ENCODE measurements around the gene COL8A2. TPM values are rescaled to one million over a fixed set of nuclear protein-coding genes. Genes with fewer than 3 reads are reported as not detected.

Gene COL8A2
- total RNA-seq, 6 experiments from 2014 or later, result 0.18 to 0.74 (median 0.52) TPM

GRCh38 chr1:36137776-36138175, 12.8 kb upstream of the COL8A2 start:
- H3K4me1 ChIP-seq, result no peaks in the 10 kb centered on the region
- H3K9me3 ChIP-seq, result no peaks in the 10 kb centered on the region
- no peaks in the 10 kb centered on the region for H3K27me3 ChIP-seq
- no peak overlapping the region for H3K27ac ChIP-seq
- WGBS (ENCODE audit: insufficient coverage, low coverage, low lambda C conversion rate, missing lambda C conversion rate), result 100% methylated on average over 3 of the region's 3 CpGs
- ATAC-seq (no peak), DNase-seq (no peak)
- intact Hi-C loops (cut with DNase I), result no loop called here
- no peak overlapping the region for H3K4me3 ChIP-seq
- no peak for TF ChIP-seq POLR2A (IDR thresholded peaks at IDR 0.05)
- TF ChIP-seq, protein P1, sequence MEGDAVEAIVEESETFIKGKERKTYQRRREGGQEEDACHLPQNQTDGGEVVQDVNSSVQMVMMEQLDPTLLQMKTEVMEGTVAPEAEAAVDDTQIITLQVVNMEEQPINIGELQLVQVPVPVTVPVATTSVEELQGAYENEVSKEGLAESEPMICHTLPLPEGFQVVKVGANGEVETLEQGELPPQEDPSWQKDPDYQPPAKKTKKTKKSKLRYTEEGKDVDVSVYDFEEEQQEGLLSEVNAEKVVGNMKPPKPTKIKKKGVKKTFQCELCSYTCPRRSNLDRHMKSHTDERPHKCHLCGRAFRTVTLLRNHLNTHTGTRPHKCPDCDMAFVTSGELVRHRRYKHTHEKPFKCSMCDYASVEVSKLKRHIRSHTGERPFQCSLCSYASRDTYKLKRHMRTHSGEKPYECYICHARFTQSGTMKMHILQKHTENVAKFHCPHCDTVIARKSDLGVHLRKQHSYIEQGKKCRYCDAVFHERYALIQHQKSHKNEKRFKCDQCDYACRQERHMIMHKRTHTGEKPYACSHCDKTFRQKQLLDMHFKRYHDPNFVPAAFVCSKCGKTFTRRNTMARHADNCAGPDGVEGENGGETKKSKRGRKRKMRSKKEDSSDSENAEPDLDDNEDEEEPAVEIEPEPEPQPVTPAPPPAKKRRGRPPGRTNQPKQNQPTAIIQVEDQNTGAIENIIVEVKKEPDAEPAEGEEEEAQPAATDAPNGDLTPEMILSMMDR (IDR thresholded peaks at IDR 0.05), result no peak
- H3K36me3 ChIP-seq, result peaks cover 6 to 33% (median 10%) of the 10 kb centered on the region in 4 donors

DNA sequence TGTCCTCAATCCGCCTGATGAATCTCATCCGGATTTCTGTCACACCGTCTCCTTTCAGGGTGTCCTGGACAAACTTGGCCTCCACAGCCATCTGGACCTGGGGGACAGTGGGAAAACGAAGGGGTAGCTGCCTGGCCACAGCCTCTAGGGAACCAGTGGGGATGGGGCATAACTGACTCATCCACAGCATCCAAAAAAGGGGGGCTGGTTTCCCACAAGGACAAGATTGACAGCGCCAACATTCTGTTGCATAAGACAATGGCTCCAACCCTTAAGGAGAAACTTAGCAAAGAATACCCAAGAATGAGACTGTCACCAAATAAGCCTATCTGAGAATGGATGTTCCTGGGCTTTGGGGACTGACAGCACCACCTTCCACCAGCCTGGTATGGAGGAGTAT, 12.2 kb upstream of the COL8A2 start:
- H3K4me1 ChIP-seq, result no peaks in the 10 kb centered on the region
- peaks cover 6 to 33% (median 10%) of the 10 kb centered on the region in 4 donors for H3K36me3 ChIP-seq
- WGBS (ENCODE audit: insufficient coverage, low coverage, low lambda C conversion rate, missing lambda C conversion rate), result 80% methylated on average over 3 of the region's 5 CpGs
- intact Hi-C loops (cut with DNase I), result no loop called here
- H3K27me3 ChIP-seq, result no peaks in the 10 kb centered on the region
- no peak overlapping the region for H3K4me3 ChIP-seq
- DNase-seq, result no peak
- no peak for TF ChIP-seq POLR2A (IDR thresholded peaks at IDR 0.05)
- TF ChIP-seq, protein P1 (IDR thresholded peaks at IDR 0.05), result no peak
- ATAC-seq, result no peak
- H3K9me3 ChIP-seq, result no peaks in the 10 kb centered on the region
- H3K27ac ChIP-seq, result peak overlapping the region in 1 of 3 donors; percentile 23

DNA sequence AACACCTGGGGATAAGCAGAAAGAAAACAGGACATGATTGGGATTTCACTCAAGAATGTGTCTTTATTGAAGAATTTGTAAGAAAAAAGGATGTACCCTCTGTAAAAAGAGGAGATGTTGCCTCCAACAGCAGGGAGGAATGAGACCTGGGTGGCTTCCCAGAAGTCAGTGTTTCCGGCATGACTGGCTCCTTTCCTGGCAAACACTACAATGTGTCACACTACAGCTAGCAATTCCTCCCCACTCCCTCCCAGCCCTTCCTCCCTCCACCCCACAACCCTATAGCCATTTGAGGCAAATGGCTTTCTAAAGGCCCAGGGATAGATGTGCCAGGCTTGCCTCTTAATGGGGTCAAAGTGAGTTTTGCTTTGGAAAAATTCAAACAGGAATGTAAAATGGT, 11.5 kb upstream of the COL8A2 start:
- Histone ChIP-seq H3K9me3 (no peaks in the 10 kb centered on the region), H3K27ac (peak overlapping the region in 1 of 3 donors; percentile 23)

GRCh38 chr1:36135796-36136195, 10.8 kb upstream of the COL8A2 start:
- H3K4me1 ChIP-seq, result no peaks in the 10 kb centered on the region
- no peak overlapping the region for H3K4me3 ChIP-seq
- TF ChIP-seq POLR2A (IDR thresholded peaks at IDR 0.05), result no peak
- TF ChIP-seq, protein P1 (IDR thresholded peaks at IDR 0.05), result no peak
- H3K27me3 ChIP-seq, result no peaks in the 10 kb centered on the region
- intact Hi-C loops (cut with DNase I), result no loop called here
- H3K27ac ChIP-seq, result peak overlapping the region in 1 of 3 donors; percentile 23
- H3K36me3 ChIP-seq, result peaks cover 6 to 33% (median 10%) of the 10 kb centered on the region in 4 donors
- H3K9me3 ChIP-seq, result no peaks in the 10 kb centered on the region
- DNase-seq (no peak), ATAC-seq (peak in 1 of 4 donors; percentile 11)

More for the DNA sequence above, 11.5 kb upstream of the COL8A2 start:
- no peaks in the 10 kb centered on the region for H3K27me3 ChIP-seq
- no peak for TF ChIP-seq POLR2A (IDR thresholded peaks at IDR 0.05)
- TF ChIP-seq, protein P1 (IDR thresholded peaks at IDR 0.05), result no peak
- intact Hi-C loops (cut with DNase I), result no loop called here
- WGBS (ENCODE audit: insufficient coverage, low coverage, low lambda C conversion rate, missing lambda C conversion rate), result no CpG with 5 or more reads among the region's 1 CpG
- no peak for DNase-seq
- peak in 1 of 4 donors; percentile 66 for ATAC-seq
- H3K4me1 ChIP-seq, result no peaks in the 10 kb centered on the region
- peaks cover 6 to 33% (median 10%) of the 10 kb centered on the region in 4 donors for H3K36me3 ChIP-seq
- no peak overlapping the region for H3K4me3 ChIP-seq

DNA sequence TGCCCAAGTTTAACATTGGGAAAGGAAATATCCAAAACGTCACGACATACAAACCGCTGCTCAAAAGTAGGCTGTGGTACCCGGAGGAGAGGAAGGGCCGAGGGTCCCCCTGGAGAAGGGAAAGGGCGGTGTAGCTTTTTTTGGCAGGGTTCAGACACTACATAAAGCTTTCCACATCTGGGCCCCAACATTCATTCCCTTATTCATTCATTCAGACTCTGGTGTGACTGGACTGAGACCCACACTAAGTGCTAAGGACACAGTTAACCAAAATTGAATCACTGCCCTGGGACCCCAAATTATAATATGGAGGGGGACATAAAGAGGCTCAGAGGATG, 10.3 kb upstream of the COL8A2 start:
- no peak for DNase-seq
- Histone ChIP-seq H3K4me1 (no peaks in the 10 kb centered on the region), H3K9me3 (no peaks in the 10 kb centered on the region), H3K27me3 (no peaks in the 10 kb centered on the region), H3K4me3 (no peak overlapping the region), H3K27ac (no peak overlapping the region), H3K36me3 (peaks cover 6 to 33% (median 10%) of the 10 kb centered on the region in 4 donors)
- TF ChIP-seq, protein P1 (IDR thresholded peaks at IDR 0.05), result no peak
- no peak for TF ChIP-seq POLR2A (IDR thresholded peaks at IDR 0.05)
- intact Hi-C loops (cut with DNase I), result no loop called here
- 65% methylated on average over 6 of the region's 6 CpGs for WGBS (ENCODE audit: insufficient coverage, low coverage, low lambda C conversion rate, missing lambda C conversion rate)
- no peak for ATAC-seq

Data from right lobe of liver (tissue), 6 donors.